Measurements from ENCODE around the gene ADAMTS6.
A peak's percentile ranks its signal among the peaks of the same experiment; 100 is the strongest.

ADAMTS6 gene

GRCh38 chr5:65364907-65365306, 116.8 kb downstream of the ADAMTS6 start (continued):
- TF ChIP-seq ATF2 (tag by site-specific recombination; IDR thresholded peaks at IDR 0.05; ENCODE audit: low read depth) (peak; percentile 73), ZNF529 (tag by site-specific recombination; IDR thresholded peaks at IDR 0.05; ENCODE audit: insufficient replicate concordance) (no peak), BCL6B (tag by site-specific recombination; IDR thresholded peaks at IDR 0.05) (no peak)

- Histone ChIP-seq H3K4me1 (ENCODE audit: control insufficient read depth, insufficient read depth, low read length) (no peaks in the 10 kb centered on the region), H3K9me3 (ENCODE audit: control insufficient read depth, insufficient read depth, low read depth, low read length) (no peaks in the 10 kb centered on the region), H3K27ac (ENCODE audit: extremely low read depth, low read depth, low read length) (no peak overlapping the region), H3K36me3 (ENCODE audit: control insufficient read depth in 2 of 2, insufficient read depth in 1 of 2, low read length in 2 of 2) (no peaks in the 10 kb centered on the region), H3K4me3 (ENCODE audit: low read depth, low read length) (no peak overlapping the region)
- TF ChIP-seq IKZF3 (tag by site-specific recombination; IDR thresholded peaks at IDR 0.05), result no peak
- TF ChIP-seq ZNF501 (tag by site-specific recombination; IDR thresholded peaks at IDR 0.05), result no peak
- TF ChIP-seq ZNF19 (tag by site-specific recombination; IDR thresholded peaks at IDR 0.05; ENCODE audit: low read depth), result no peak
- no peak for TF ChIP-seq EGR2 (tag by site-specific recombination; IDR thresholded peaks at IDR 0.05; ENCODE audit: low read depth)
- TF ChIP-seq TSHZ1 (tag by site-specific recombination; IDR thresholded peaks at IDR 0.05; ENCODE audit: borderline replicate concordance), result no peak
- no peak for TF ChIP-seq ZNF792 (tag by site-specific recombination; IDR thresholded peaks at IDR 0.05)
- TF ChIP-seq ZNF704 (tag by site-specific recombination; IDR thresholded peaks at IDR 0.05), result no peak
- no peak for TF ChIP-seq ZNF626 (tag by site-specific recombination; IDR thresholded peaks at IDR 0.05)
- TF ChIP-seq ZFP3 (tag by site-specific recombination; IDR thresholded peaks at IDR 0.05; ENCODE audit: low read depth), result no peak
- no peak for TF ChIP-seq ZNF433 (tag by site-specific recombination; IDR thresholded peaks at IDR 0.05; ENCODE audit: low read depth)
- TF ChIP-seq ZNF530 (tag by site-specific recombination; IDR thresholded peaks at IDR 0.05; ENCODE audit: low read depth), result no peak
- no peak for TF ChIP-seq ZFP37 (tag by site-specific recombination; IDR thresholded peaks at IDR 0.05)
- no peak for TF ChIP-seq ZBTB7A (tag by site-specific recombination; IDR thresholded peaks at IDR 0.05; ENCODE audit: low read depth)
- no peak for TF ChIP-seq RBAK (tag by site-specific recombination; IDR thresholded peaks at IDR 0.05)
- no peak for TF ChIP-seq ZBTB26 (tag by site-specific recombination; optimal IDR thresholded peaks at IDR 0.05)
- no peak for TF ChIP-seq YY1 (tag by site-specific recombination; IDR thresholded peaks at IDR 0.05)
- TF ChIP-seq ZNF768 (tag by site-specific recombination; IDR thresholded peaks at IDR 0.05), result no peak
- CTCF ChIA-PET, result interaction anchor here (1.1 kb wide), 1 partner anchor 286 kb away, joined by 3 read pairs; no protein-coding TSS in a partner anchor
- POLR2A ChIA-PET, result no interaction called here
Observed at GRCh38 chr5:65363499-65363898, 118.2 kb downstream of the ADAMTS6 start.

Data from HEK293 (cell line).